SK-N-SH (cell line): ENCODE measurements around the gene MBD6. TPM values are rescaled to one million over a fixed set of nuclear protein-coding genes. Genes with fewer than 3 reads are reported as not detected.

Experiments
- CTCF ChIA-PET: fragments of 300-600, 350-600 bp; formaldehyde crosslinking; extraction: SDS; loops from one replicate; lab custom pipeline; 2021; lab: Yijun Ruan, JAX
- POLR2A ChIA-PET: fragments of 350-600 bp; sonication (Branson Sonifier 250); formaldehyde crosslinking; extraction: SDS; loops from one replicate; lab custom pipeline; 2020; ENCODE audit warnings: antibody characterized with exemption, inconsistent platforms; lab: Yijun Ruan, JAX
- DNase-seq: peaks from one replicate; pipeline ENCODE4 v3.0.0; 2012
- H2AFZ ChIP-seq: fragments of 200-600 bp; sonication (generic); 2 replicates; pipeline ENCODE4 v1.8.1; 2016; ENCODE audit warnings: antibody characterized with exemption, mild to moderate bottlenecking, low read depth
- H3F3A ChIP-seq: fragments of 200-600 bp; sonication (generic); replicated peaks from 2 replicates; pipeline ENCODE3; 2016; ENCODE audit warnings: antibody characterized with exemption, mild to moderate bottlenecking; ENCODE audit not compliant: insufficient read depth
- H3K27ac ChIP-seq, 2 experiments: fragments of 200-500 bp in 1 of 2; fragments of 200-600 bp in 1 of 2; sonication (Bioruptor generic) in 1 of 2; sonication (generic), shearing (Covaris generic) in 1 of 2; 2 replicates each; pipeline versions ENCODE4 v1.5.1 to v1.6.1; 2014 to 2016; ENCODE audit warnings: low read depth in 2 of 2, inconsistent platforms in 1 of 2, low read length in 1 of 2, mild to moderate bottlenecking in 1 of 2, mixed read lengths in 1 of 2
- H3K27me3 ChIP-seq: fragments of 200-600 bp; sonication (generic), shearing (Covaris generic); 2 replicates; pipeline ENCODE4 v1.6.1; 2016; ENCODE audit warnings: mixed run types; ENCODE audit not compliant: insufficient read depth
- H3K36me3 ChIP-seq, 2 experiments: fragments of 200-500 bp in 1 of 2; fragments of 200-600 bp in 1 of 2; sonication (Bioruptor generic) in 1 of 2; sonication (generic) in 1 of 2; replicated peaks in 1 of 2; 2 replicates each; pipeline versions ENCODE3 to v1.5.1; 2014 to 2016; ENCODE audit warnings: low read length in 1 of 2, mild to moderate bottlenecking in 1 of 2; ENCODE audit not compliant: insufficient read depth in 2 of 2, control insufficient read depth in 1 of 2
- H3K4me1 ChIP-seq, 2 experiments: fragments of 200-500 bp in 1 of 2; fragments of 200-600 bp in 1 of 2; sonication (Bioruptor generic) in 1 of 2; sonication (generic), shearing (Covaris generic) in 1 of 2; 2 replicates each; pipeline versions ENCODE4 v1.5.1 to v1.6.1; 2014 to 2016; ENCODE audit warnings: low read depth in 1 of 2, low read length in 1 of 2, mixed run types in 1 of 2; ENCODE audit not compliant: insufficient read depth in 2 of 2, control insufficient read depth in 1 of 2
- H3K4me2 ChIP-seq: fragments of 200-600 bp; sonication (generic), shearing (Covaris generic); 2 replicates; pipeline ENCODE4 v1.6.1; 2017; ENCODE audit warnings: mixed run types
- H3K4me3 ChIP-seq, 2 experiments: fragments of 200-500 bp in 1 of 2; fragments of 200-600 bp in 1 of 2; sonication (Bioruptor generic) in 1 of 2; sonication (generic), shearing (Covaris generic) in 1 of 2; 2 replicates each; pipeline versions ENCODE4 v1.5.1 to v1.8.1; 2014 to 2016; ENCODE audit warnings: low read depth in 2 of 2, inconsistent platforms in 1 of 2, low read length in 1 of 2, mild to moderate bottlenecking in 1 of 2, mixed read lengths in 1 of 2, moderate library complexity in 1 of 2
- H3K79me2 ChIP-seq: fragments of 200-600 bp; sonication (generic); 2 replicates; pipeline ENCODE4 v1.8.1; 2017; ENCODE audit warnings: mild to moderate bottlenecking; ENCODE audit not compliant: insufficient read depth
- H3K9ac ChIP-seq: fragments of 200-600 bp; sonication (generic); 2 replicates; pipeline ENCODE4 v1.6.1; 2017; ENCODE audit warnings: mixed run types
- H3K9me2 ChIP-seq: fragments of 200-600 bp; sonication (generic); 2 replicates; pipeline ENCODE4 v1.6.1; 2017; ENCODE audit warnings: mixed run types
- H3K9me3 ChIP-seq: fragments of 200-600 bp; sonication (generic); 2 replicates; pipeline ENCODE4 v1.6.1; 2017; ENCODE audit warnings: mixed run types, mild to moderate bottlenecking, moderate library complexity
- H4K20me1 ChIP-seq: fragments of 200-600 bp; sonication (generic); 2 replicates; pipeline ENCODE4 v1.6.1; 2017; ENCODE audit warnings: mild to moderate bottlenecking, mixed run types; ENCODE audit not compliant: insufficient read depth
- CHD2 ChIP-seq: fragments of 150-350 bp; IDR thresholded peaks from 2 replicates; pipeline ENCODE4 v1.6.1; 2018; ENCODE audit warnings: low read length; ENCODE audit not compliant: partially characterized antibody
- CTCF ChIP-seq: fragments of 200-600 bp; sonication (generic); IDR thresholded peaks from 2 replicates; pipeline ENCODE4 v1.6.1; 2017; ENCODE audit warnings: antibody characterized with exemption, mild to moderate bottlenecking, moderate library complexity
- GABPA ChIP-seq: IDR thresholded peaks from 2 replicates; pipeline ENCODE4 v1.4.0; 2012; ENCODE audit warnings: low read depth, mild to moderate bottlenecking
- GATA2 ChIP-seq: sonication (generic); formaldehyde crosslinking; IDR thresholded peaks from 2 replicates; pipeline ENCODE4 v1.5.0; 2020; ENCODE audit warnings: mild to moderate bottlenecking, missing genetic modification reagents
- IRF3 ChIP-seq: fragments of 150-350 bp; IDR thresholded peaks from 2 replicates; pipeline ENCODE4 v1.6.1; 2016; ENCODE audit warnings: mild to moderate bottlenecking, low read depth, low read length
- JUND ChIP-seq: IDR thresholded peaks from 2 replicates; pipeline ENCODE4 v1.4.0; 2012
- MEF2A ChIP-seq: IDR thresholded peaks from 2 replicates; pipeline ENCODE4 v1.4.0; 2012; ENCODE audit warnings: low read depth, borderline replicate concordance
- PBX3 ChIP-seq: IDR thresholded peaks from 2 replicates; pipeline ENCODE4; 2012
- POLR2AphosphoS5 ChIP-seq: IDR thresholded peaks from 2 replicates; pipeline ENCODE4 v1.6.1; 2012; ENCODE audit warnings: low read depth, low read length
- RAD21 ChIP-seq: IDR thresholded peaks from 2 replicates; pipeline ENCODE4 v1.6.1; 2012; ENCODE audit warnings: mild to moderate bottlenecking, low read length
- REST ChIP-seq: IDR thresholded peaks from 2 replicates; pipeline ENCODE4 v1.6.1; 2012; ENCODE audit warnings: mild to moderate bottlenecking, low read depth, low read length, moderate library complexity
- RFX5 ChIP-seq: IDR thresholded peaks from 2 replicates; pipeline ENCODE4 v1.6.1; 2012; ENCODE audit warnings: mild to moderate bottlenecking, improper control_type of control experiment, low read length
- SIN3A ChIP-seq: IDR thresholded peaks from 2 replicates; pipeline ENCODE4 v1.6.1; 2012; ENCODE audit warnings: low read depth, mild to moderate bottlenecking, low read length, moderate library complexity, borderline replicate concordance
- SMC3 ChIP-seq: IDR thresholded peaks from 2 replicates; pipeline ENCODE4 v1.6.1; 2012; ENCODE audit warnings: low read depth, low read length, improper control_type of control experiment
- TAF1 ChIP-seq: IDR thresholded peaks from 2 replicates; pipeline ENCODE4 v1.6.1; 2012; ENCODE audit warnings: low read depth, mild to moderate bottlenecking, low read length, moderate library complexity, borderline replicate concordance
- TEAD4 ChIP-seq: IDR thresholded peaks from 2 replicates; pipeline ENCODE4 v1.4.0; 2012; ENCODE audit warnings: mild to moderate bottlenecking, borderline replicate concordance; ENCODE audit not compliant: insufficient read depth
- USF2 ChIP-seq: fragments of 150-350 bp; IDR thresholded peaks from 2 replicates; pipeline ENCODE4 v1.6.1; 2017; ENCODE audit warnings: antibody characterized with exemption, low read length, low read depth, borderline replicate concordance
- YY1 ChIP-seq: IDR thresholded peaks from 2 replicates; pipeline ENCODE4 v1.4.0; 2012; ENCODE audit warnings: low read depth, mild to moderate bottlenecking
- ZBTB33 ChIP-seq: IDR thresholded peaks from 2 replicates; pipeline ENCODE4 v1.4.0; 2012; ENCODE audit warnings: low read depth, borderline replicate concordance
- WGBS: methylation state at CpG from one replicate; pipeline ENCODE4 v1.1.6; 2017; ENCODE audit warnings: low lambda C conversion rate; 5-methylcytosine and 5-hydroxymethylcytosine counted together
- polyA plus RNA-seq, 3 experiments: library from polyadenylated mRNA; depleted of rRNA; stranded (reverse); fragments of >200 nt; gene quantifications; 2 replicates each; pipeline ENCODE4 v1.2.3, GENCODE V29; 2012

Gene MBD6
- polyA plus RNA-seq, 1 of the 3 experiments (the other 2 are of a cell fraction), result 8.6 TPM

GRCh38 chr12:57533108-57533507 lies 10.5 kb downstream of the MBD6 start:
- Histone ChIP-seq H2AFZ (no peak overlapping the region), H3K79me2 (peaks cover 6% of the 10 kb centered on the region; the same call in 1 of the 2 replicates), H3K9ac (no peak overlapping the region), H3K4me1 (no peaks in the 10 kb centered on the region), H3K4me2 (no peak overlapping the region), H4K20me1 (no peaks in the 10 kb centered on the region), H3K4me3 (no peak overlapping the region), H3F3A (peaks cover 15% of the 10 kb centered on the region), H3K27me3 (no peaks in the 10 kb centered on the region), H3K27ac (no peak overlapping the region), H3K9me2 (no peaks in the 10 kb centered on the region), H3K9me3 (no peaks in the 10 kb centered on the region), H3K36me3 (peaks cover 52 to 90% of the 10 kb centered on the region in 2 experiments)
- ChIA-PET CTCF (interaction anchor here (1.0 to 2.7 kb wide), 5 partner anchors 9 to 360 kb away, joined by 3 to 9 read pairs (median 5); partner anchors contain the start of gene B4GALNT1), POLR2A (interaction anchor here (0.7 to 2.8 kb wide), 5 partner anchors 9 to 269 kb away, joined by 3 to 11 read pairs (median 5); partner anchors contain the start of gene DDIT3)
- DNase-seq, result no peak
- 97% methylated on average over 8 of the region's 8 CpGs for WGBS
- TF ChIP-seq JUND, result no peak
- no peak for TF ChIP-seq USF2
- no peak for TF ChIP-seq SMC3
- no peak for TF ChIP-seq MEF2A
- TF ChIP-seq ZBTB33, result no peak
- no peak for TF ChIP-seq YY1
- TF ChIP-seq CHD2, result no peak
- no peak for TF ChIP-seq REST
- no peak for TF ChIP-seq TAF1
- no peak for TF ChIP-seq GATA2 (CRISPR knock-in tag)
- no peak for TF ChIP-seq CTCF
- TF ChIP-seq PBX3, result no peak
- TF ChIP-seq IRF3, result no peak
- no peak for TF ChIP-seq RAD21
- TF ChIP-seq TEAD4, result no peak
- no peak for TF ChIP-seq SIN3A
- TF ChIP-seq GABPA, result no peak
- TF ChIP-seq POLR2AphosphoS5, result no peak
- no peak for TF ChIP-seq RFX5
